NCI-H187 (cell line): ENCODE measurements around the gene TMEM107.
A peak's percentile ranks its signal among the peaks of the same experiment; 100 is the strongest.

Source experiments
- DNase-seq, 2 experiments: peaks; one replicate each; lab custom pipeline; 2025; lab: John Stamatoyannopoulos, UW

Gene TMEM107

DNA sequence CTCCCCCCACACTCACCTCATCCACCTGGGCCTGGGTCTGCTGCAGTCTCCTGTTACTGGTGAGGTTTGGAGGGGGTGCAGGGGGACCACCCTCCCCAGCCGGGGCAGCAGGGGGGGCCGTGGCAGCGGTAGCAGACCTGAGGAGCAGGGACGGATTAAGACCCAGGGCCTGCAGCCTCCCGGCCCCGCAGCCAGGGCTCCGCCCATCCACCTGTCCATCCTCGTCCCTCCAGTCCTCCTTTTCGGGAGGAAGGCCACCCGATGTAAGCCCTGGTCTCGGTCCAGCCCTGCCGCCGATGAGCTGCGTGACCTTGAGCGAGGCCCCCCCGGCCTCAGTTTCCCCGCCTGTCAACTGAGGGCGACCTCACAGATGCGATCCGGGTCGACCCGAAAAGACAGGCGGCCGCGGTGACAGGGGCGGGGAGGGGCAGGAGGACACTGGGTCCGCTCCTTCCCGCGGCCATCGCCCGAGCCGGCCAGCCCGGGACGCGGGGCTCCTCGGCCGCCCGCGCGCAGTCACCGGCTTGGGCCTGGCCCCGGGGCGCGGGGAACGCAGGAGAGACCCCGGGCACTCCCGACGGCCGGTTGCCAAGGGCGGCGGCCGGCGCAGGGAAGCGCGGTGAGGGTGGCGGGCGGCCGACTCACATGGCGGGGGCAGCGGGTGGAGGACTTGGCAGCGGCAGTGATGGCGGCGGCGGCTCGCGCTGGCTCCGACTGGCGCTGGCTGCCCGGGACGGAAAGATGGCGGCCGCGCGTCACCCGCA, 13.8 kb downstream of the TMEM107 start, which contains the start of gene VAMP2:
Gene VAMP2, minus strand, starts transcription at position 716 of the 764 bp plus-strand sequence. Its CDS starts 69 bp downstream, at position 647.
- peak in 1 of 2 experiments; percentile 50 for DNase-seq

- DNase-seq, result no peak
These were observed 14.6 kb downstream of the TMEM107 start for GRCh38 chr17:8161289-8162232.

GRCh38 chr17:8160741-8161221, 15.4 kb downstream of the TMEM107 start:
- DNase-seq, result no peak

GRCh38 chr17:8160224-8160577, 16.0 kb downstream of the TMEM107 start:
- DNase-seq, result no peak

DNA sequence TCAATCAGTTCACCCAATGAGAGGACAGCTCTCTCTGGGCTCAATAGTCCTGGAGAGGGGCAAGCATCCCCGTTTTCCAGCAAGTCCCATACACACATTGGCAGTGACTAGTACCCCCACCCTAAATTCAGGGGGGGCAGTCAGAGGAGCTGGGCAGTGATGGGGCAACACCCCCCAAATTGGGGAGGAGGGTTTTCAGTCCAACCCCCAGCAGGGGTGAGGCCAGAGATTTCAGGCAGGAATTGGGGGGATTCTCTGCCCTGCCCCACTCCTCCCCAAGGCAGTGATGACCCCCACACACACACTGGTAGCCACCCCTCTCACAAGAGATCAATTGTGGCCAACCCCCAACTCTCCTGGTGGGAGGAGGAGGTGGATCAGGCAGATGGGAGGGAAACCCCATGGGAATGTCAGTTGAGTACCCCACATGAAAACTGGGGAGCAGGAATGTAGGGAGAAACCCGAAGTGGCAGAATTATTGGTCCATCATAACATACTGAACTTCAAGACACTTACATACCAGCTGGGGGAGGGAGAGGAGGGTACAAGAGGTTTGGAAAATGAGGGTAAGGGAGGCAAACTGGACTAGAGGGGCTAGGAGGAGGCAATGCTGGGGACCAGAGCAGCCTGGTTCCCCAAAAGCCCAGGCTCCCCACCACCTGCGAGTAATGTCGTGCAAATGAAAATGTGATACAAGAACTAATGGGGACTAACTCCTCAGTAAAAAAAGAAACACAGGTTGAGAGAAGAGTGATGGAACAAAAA, 16.5 kb downstream of the TMEM107 start:
- DNase-seq, result no peak

DNA sequence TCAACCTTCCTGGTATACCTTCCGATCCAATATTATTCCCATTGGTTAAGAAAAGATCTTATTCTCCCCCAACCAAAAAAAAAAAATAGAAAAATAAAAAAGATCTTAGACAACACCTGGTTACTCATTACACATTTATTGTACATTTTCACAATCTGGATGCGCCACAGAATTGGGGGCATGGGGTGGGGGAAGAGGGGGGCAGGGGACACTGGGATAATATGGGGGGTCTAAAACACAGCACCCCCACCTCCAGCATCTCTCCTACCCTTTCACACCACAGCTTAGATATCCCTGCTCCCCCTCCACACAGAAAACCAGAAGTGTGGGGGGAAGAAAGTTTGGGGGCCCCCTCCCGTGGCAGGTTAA, 17.2 kb downstream of the TMEM107 start:
- DNase-seq, result no peak

DNA sequence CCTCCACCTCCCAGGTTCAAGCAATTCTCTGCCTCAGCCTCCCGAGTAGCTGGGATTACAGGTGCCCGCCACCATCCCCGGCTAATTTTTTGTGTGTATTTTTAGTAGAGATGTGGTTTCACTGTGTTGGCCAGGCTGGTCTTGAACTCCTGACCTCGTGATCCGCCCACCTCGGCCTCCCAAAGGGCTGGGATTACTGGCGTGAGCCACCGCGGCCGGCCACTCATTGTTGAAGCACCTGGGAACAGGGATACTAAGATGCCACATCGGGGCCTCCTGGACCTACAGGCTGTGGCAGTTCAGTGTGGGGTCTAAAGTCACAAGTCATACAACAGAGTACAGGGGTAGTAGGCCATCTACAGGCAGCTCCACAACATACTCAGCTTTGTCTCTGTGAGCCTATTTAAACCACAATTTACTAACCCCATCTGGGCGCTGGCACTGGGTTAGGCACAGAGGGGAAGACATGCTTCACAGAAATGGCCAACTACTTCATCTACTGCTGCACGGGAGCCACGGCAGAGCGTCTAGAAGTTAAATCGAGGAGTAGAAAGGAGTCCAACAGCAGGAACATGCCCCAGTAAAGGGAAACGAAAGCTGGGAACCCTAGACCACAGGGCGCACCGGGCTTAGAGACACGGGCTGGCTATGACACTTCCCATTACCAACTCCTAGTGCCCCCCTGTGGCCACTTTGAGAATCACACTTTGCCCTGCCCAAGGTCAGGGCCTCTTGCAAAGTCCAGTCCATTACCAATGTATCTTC, 17.7 kb downstream of the TMEM107 start:
- peak; percentile 3 to 48 for DNase-seq

DNA sequence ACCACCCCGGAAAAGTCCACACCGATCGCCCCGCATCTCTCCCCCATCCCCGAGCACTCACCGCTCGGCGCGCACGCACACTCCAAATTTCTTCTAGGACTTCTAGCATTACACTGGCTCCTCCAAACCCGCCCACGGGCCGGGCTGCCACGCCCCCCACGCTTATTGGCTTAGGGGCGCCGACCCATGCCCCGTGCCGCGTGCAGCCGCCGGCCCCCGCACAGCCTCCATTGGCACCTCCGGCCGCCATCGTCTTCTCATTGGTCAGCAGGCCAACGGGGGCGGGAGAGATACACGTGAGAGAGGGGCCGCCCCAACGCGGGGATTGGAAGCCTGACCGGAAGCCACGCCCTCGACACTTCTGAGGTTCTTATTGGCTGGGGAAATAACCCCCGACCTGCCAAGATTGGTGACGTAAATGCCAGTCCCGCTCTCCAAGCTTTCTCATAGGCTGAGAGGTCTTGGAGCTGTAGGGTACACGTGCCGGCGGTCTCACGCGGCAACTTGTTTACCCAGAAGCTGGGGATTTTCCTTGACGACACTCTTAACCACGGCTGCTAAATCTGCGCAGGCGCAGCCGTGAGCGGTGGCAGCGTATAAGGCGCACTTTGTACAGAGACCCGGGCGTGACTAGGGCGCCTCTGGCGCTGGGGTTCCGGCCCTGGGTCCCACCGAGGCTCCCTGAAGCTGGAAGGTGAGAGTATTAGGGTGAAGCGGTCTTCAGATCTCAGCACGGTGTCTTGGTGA, 19.8 kb downstream of the TMEM107 start:
- peak; percentile 91 to 97 for DNase-seq

DNA sequence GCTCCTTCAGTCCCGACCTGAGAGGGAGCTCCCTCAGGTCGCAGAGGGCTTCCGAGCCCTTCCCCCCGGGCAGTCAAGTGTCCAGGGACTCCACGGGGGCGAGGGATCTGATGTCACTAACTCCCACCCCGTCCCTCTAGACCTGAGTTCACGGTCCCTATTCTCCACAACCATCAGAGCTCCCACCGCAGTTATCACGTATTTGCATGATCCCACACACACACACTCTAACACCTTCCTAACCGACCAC, 20.3 kb downstream of the TMEM107 start:
- DNase-seq, result no peak

GRCh38 chr17:8155231-8155995, 20.8 kb downstream of the TMEM107 start:
- DNase-seq, result no peak

DNA sequence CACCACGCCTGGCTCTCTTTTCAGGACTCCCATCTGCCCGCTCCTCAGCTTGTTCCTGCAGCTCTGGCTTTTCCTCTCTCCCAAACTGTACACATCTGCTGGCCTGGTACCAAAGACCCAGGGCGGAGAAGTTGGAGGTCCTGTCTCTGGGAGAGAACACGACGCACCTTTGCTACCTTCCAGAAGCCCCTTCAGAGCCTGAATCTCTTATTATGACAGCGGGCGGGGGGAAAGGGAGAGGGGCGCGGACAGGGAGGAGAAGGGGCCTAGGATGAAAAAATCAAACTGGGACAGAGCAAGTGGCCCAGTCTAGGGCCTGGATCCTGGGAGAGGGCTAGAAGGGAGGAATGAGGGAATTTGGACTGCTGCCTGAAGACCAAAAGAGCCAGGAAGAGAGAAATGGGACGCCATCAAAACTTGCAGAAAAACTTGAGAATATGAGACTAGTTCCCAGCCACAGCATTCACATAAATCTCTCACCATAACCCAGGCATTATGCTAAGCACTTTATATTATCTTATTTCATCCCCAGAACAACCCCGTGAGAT, 21.5 kb downstream of the TMEM107 start:
- no peak for DNase-seq

- peak in 1 of 2 experiments; percentile 10 for DNase-seq
These were observed 22.1 kb downstream of the TMEM107 start for GRCh38 chr17:8153957-8154607.

DNA sequence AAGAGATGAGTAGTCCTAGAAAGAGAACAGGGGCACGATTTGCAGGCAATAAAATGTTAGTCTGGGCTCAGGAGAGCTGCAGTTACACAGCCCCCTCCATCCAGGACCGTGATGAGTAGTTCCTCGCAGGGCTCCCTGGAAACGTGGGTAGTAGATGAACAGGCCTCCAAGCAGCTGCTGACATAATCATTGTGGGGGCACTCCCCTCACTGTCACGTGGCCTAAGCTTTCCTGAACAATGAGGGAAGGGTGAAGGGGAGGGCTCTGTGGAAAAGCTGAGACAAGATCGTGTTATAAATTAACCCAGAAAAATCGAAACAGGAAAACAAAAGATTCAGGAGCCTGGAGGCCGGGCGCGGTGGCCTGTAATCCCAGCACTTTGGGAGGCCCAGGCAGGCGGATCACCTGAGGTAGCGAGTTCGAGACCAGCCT, 22.6 kb downstream of the TMEM107 start:
- DNase-seq, result no peak

GRCh38 chr17:8153031-8153451, 23.1 kb downstream of the TMEM107 start:
- no peak for DNase-seq

DNA sequence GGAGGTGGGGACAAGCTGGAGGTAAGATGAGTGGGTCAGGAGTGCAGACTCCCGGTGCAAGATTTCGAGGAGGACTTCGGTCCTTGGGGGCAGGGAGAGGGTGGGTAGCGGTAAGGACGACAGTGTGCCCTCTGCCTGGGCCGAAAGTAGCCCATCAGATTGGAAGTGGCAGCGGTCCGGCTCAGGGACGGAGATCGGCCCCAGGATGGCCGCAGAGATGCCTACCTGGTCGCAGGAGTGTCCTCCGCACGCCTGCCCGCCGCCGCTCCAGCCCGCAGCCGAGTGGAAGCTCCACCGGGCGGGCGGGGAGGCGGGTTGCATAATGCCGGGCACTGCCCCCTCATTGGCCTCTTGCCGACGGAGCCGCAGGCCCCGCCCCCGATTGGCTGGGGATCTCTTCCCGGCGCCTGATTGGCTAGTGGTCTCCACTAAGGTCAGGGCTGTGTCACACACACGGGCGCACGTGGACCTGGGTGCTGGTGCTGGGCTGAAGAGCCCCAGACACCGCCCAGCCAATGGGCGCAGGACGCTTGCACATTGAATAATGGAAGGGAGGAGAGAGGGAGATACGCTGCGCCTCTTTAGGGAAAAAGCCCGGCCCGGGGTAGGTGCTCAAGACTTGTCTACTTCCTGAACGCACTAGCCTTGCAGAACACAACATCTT, 23.9 kb downstream of the TMEM107 start, which contains the start of gene PER1:
Gene PER1, minus strand, starts transcription at position 293 of the 664 bp plus-strand sequence. CDS start 1,698 bp downstream, outside the sequence.
- peak; percentile 41 to 82 for DNase-seq

DNA sequence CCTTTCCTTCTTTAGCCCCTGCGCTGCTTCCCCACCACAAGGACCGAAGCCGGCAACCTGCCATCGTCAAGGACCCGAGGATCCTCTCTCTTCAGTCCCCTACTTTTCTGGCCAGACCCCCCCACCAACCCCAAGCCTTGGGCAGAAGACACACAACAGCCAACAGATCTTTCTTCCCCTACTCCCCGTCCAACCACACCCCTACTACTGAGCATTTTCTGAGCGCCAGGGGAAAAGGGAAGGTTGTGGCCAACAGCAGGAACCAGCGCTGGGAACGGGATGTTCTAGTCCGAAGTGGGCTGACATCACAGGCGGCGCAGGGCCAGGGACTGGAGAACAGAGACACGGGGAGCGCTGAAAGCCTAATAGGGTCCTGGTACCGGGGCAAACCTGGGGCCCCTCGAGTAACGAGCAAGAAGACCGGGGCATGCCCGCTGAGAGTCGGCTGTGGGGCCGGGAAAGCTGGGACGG, 24.5 kb downstream of the TMEM107 start:
- DNase-seq, result no peak

DNA sequence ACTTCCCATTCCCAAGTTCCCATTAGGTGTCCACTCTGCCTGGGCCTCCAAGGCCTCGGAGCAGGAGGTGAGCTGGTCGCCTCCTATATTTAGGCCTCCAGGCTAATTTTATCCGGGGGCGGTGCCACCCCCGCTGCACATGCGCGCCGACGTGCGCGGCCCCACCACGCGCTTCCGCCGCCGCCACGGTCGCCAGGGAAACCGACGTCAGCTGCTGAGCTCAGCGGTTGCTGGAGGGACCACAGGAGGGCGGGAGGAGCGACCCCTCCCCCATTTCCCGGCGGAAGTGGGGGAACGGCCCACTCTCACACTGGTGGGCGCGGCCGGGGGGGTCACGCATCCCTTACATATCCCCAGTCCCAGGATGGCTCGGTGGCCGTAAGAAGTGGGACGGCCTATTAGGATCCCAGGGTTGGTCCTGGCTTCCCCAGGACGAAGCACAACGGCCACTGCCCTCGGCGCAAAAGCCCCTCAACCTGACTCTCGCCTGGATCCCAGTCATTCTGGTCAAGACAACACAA, 25.0 kb downstream of the TMEM107 start:
- peak in 1 of 2 experiments; percentile 11 for DNase-seq
